Measurements from ENCODE around the gene CCDC175.

The CCDC175 gene

GRCh38 chr14:59538936-59539335 lies 37.7 kb downstream of the CCDC175 start:
- DNase-seq = no peak

- no peak for DNase-seq
Observed at GRCh38 chr14:59537476-59537875, 39.1 kb downstream of the CCDC175 start.

GRCh38 chr14:59534361-59534987 lies 42.1 kb downstream of the CCDC175 start:
- no peak for DNase-seq

GRCh38 chr14:59532419-59532818 lies 44.2 kb downstream of the CCDC175 start:
- DNase-seq = no peak

GRCh38 chr14:59530349-59530748 lies 46.3 kb downstream of the CCDC175 start:
- no peak for DNase-seq

GRCh38 chr14:59529189-59529588 lies 47.4 kb downstream of the CCDC175 start:
- no peak for DNase-seq

GRCh38 chr14:59520224-59520623 lies 56.4 kb downstream of the CCDC175 start:
- no peak for DNase-seq

GRCh38 chr14:59511916-59512575 lies 64.6 kb downstream of the CCDC175 start:
- no peak for DNase-seq

- DNase-seq = no peak
Observed at GRCh38 chr14:59510966-59511365, 65.6 kb downstream of the CCDC175 start.

GRCh38 chr14:59510001-59510400 lies 66.6 kb downstream of the CCDC175 start:
- no peak for DNase-seq

- DNase-seq = no peak
Observed at GRCh38 chr14:59509101-59509500, 67.5 kb downstream of the CCDC175 start.

- DNase-seq = no peak
Observed at GRCh38 chr14:59507752-59508103, 68.9 kb downstream of the CCDC175 start.

- DNase-seq = no peak
Observed at GRCh38 chr14:59507063-59507751, 69.4 kb downstream of the CCDC175 start.

- DNase-seq = no peak
Observed at GRCh38 chr14:59503256-59503655, 73.4 kb downstream of the CCDC175 start.

GRCh38 chr14:59500732-59501131 lies 75.9 kb downstream of the CCDC175 start:
- DNase-seq = no peak

- no peak for DNase-seq
Observed at GRCh38 chr14:59492384-59492783, 84.2 kb downstream of the CCDC175 start.

GRCh38 chr14:59490756-59491155 lies 85.9 kb downstream of the CCDC175 start:
- DNase-seq = no peak

- no peak for DNase-seq
Observed at GRCh38 chr14:59484639-59485175, 91.9 kb downstream of the CCDC175 start.

GRCh38 chr14:59483819-59484638 lies 92.6 kb downstream of the CCDC175 start, which contains the start of the genes JKAMP and L3HYPDH:
JKAMP (plus strand) TSS chr14:59484517; CDS start chr14:59484590, 73 bp downstream.
L3HYPDH (minus strand) TSS chr14:59484408; CDS start chr14:59484316, 92 bp downstream.
- peak; percentile 87 for DNase-seq

GRCh38 chr14:59483363-59483762 lies 93.2 kb downstream of the CCDC175 start:
- DNase-seq = no peak

GRCh38 chr14:59482541-59483331 lies 93.9 kb downstream of the CCDC175 start:
- no peak for DNase-seq

All from activated gamma-delta T cell (primary cell).